ENCODE data around the gene RAD51B. TPM values are rescaled to one million over a fixed set of nuclear protein-coding genes. Genes with fewer than 3 reads are reported as not detected.

RAD51B gene
- total and polyA plus RNA-seq, 2 experiments from 2014 or later: 10.1 to 18.0 TPM

DNA sequence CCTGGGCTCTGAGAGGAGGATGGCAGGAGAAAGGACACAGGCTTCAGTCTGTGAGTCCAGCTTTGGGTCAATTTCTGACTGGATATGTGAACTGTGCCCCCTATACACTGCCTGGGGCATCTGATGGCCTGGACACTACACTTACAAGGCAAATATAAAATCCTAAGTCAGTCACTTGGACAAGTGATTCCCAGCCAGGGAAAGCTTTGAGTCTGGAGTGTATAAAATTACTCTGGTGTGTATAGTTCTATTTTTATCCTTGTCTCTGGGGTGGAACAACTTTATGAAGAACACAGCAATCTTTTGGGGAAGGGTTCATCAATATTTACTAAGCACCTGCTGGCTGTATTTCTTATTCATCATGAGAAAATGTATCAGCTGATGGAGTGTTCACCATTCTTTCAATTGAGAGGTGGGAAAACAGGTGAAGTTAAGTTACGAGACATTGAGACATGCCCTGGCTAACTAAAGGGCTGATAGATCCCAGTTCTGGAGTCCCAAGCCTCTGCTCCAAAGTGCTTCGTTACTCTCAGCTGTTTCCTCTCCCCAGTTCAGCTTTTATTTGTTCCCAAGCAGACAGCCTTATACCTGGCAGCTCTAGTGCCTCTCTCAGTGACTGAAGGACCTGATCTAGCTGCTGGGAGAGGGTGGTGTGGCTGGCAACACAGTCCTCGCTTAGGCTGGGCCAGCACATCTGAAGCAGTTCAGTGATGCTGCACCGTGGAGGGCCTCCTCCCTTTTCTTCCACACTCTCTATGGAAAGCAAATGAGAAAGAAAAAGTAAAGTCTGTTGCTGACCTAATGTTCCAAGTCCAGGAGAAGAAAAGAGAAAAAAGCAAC is 34.1 kb upstream of the RAD51B start:
- TF ChIP-seq EZH2phosphoT487 (IDR thresholded peaks at IDR 0.05; ENCODE audit: low read depth, severe bottlenecking, unreplicated experiment): no peak
- TF ChIP-seq EZH2 (IDR thresholded peaks at IDR 0.05; ENCODE audit: borderline replicate concordance): no peak
- TF ChIP-seq, protein P1, sequence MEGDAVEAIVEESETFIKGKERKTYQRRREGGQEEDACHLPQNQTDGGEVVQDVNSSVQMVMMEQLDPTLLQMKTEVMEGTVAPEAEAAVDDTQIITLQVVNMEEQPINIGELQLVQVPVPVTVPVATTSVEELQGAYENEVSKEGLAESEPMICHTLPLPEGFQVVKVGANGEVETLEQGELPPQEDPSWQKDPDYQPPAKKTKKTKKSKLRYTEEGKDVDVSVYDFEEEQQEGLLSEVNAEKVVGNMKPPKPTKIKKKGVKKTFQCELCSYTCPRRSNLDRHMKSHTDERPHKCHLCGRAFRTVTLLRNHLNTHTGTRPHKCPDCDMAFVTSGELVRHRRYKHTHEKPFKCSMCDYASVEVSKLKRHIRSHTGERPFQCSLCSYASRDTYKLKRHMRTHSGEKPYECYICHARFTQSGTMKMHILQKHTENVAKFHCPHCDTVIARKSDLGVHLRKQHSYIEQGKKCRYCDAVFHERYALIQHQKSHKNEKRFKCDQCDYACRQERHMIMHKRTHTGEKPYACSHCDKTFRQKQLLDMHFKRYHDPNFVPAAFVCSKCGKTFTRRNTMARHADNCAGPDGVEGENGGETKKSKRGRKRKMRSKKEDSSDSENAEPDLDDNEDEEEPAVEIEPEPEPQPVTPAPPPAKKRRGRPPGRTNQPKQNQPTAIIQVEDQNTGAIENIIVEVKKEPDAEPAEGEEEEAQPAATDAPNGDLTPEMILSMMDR (IDR thresholded peaks at IDR 0.05; ENCODE audit: poor library complexity): no peak
- Histone ChIP-seq H4K20me1 (ENCODE audit: insufficient read depth, poor library complexity, severe bottlenecking) (no peaks in the 10 kb centered on the region), H2AFZ (no peak overlapping the region), H3K4me1 (ENCODE audit: insufficient read depth) (no peaks in the 10 kb centered on the region), H3K9me2 (replicated peaks; ENCODE audit: insufficient read depth) (no peaks in the 10 kb centered on the region), H3K4me3 (no peak overlapping the region), H3K9me3 (ENCODE audit: low read depth) (no peaks in the 10 kb centered on the region), H3K36me3 (replicated peaks; ENCODE audit: insufficient read depth, low read depth) (no peaks in the 10 kb centered on the region), H3K27ac (no peak overlapping the region), H3K79me2 (no peaks in the 10 kb centered on the region), H3K27me3 (no peaks in the 10 kb centered on the region), H3K4me2 (no peak overlapping the region)
- no peak for DNase-seq (ENCODE audit: low spot score)
- WGBS (ENCODE audit: low lambda C conversion rate, missing lambda C conversion rate): 94% methylated on average over 4 of the region's 4 CpGs

DNA sequence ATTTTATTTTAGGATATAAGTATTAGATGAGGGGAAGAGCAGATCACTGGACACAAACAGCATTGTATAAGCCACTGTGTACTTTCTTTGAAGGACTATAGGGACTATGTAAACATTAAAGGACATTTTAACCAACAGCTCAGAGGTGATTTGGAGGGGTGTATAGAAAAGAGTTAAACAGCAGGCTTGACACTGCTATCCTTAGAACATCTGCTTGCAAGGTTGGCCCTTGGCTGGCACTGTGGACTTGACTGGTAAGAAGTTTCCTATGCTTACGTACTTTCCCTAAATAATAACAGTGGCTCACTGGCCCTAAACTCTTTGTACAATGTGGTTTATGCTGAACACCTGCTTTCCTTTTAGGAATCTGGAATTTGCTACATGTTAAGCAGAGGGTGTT is 31.9 kb upstream of the RAD51B start:
- DNase-seq (ENCODE audit: low spot score): no peak
- Histone ChIP-seq H3K79me2 (no peaks in the 10 kb centered on the region), H3K27ac (no peak overlapping the region), H3K9me3 (ENCODE audit: low read depth) (no peaks in the 10 kb centered on the region), H3K36me3 (replicated peaks; ENCODE audit: insufficient read depth, low read depth) (no peaks in the 10 kb centered on the region), H2AFZ (no peak overlapping the region), H3K4me3 (no peak overlapping the region), H4K20me1 (ENCODE audit: insufficient read depth, poor library complexity, severe bottlenecking) (no peaks in the 10 kb centered on the region), H3K4me1 (ENCODE audit: insufficient read depth) (no peaks in the 10 kb centered on the region), H3K9me2 (replicated peaks; ENCODE audit: insufficient read depth) (no peaks in the 10 kb centered on the region), H3K27me3 (no peaks in the 10 kb centered on the region), H3K4me2 (no peak overlapping the region)
- TF ChIP-seq EZH2 (IDR thresholded peaks at IDR 0.05; ENCODE audit: borderline replicate concordance): no peak
- TF ChIP-seq, protein P1 (IDR thresholded peaks at IDR 0.05; ENCODE audit: poor library complexity): no peak
- TF ChIP-seq EZH2phosphoT487 (IDR thresholded peaks at IDR 0.05; ENCODE audit: low read depth, severe bottlenecking, unreplicated experiment): no peak
- WGBS (ENCODE audit: low lambda C conversion rate, missing lambda C conversion rate): 100% methylated on average over 1 of the region's 1 CpG

DNA sequence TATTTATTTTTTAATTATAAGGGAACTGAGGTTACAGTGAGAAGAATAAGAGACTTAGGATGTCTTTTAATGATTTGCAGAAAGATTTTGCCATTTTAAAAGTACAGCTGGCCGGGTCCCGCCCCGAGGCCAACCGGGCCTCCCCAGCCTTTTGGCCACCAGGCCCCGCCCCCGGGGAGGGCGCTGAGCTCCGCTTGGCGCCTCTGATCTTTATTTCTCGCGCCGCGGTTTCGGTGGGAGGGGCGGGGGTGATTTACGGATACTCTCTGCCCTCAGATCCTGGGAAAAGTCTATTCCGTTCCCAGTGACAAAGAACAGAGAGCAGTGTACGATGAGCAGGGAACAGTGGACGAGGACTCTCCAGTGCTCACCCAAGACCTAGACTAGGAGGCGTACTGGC is 20.8 kb upstream of the RAD51B start:
- Histone ChIP-seq H3K9me2 (replicated peaks; ENCODE audit: insufficient read depth) (no peaks in the 10 kb centered on the region), H3K4me3 (no peak overlapping the region), H2AFZ (no peak overlapping the region), H3K4me1 (ENCODE audit: insufficient read depth) (no peaks in the 10 kb centered on the region), H3K27me3 (no peaks in the 10 kb centered on the region), H3K79me2 (no peaks in the 10 kb centered on the region), H3K27ac (no peak overlapping the region), H3K4me2 (no peak overlapping the region), H3K36me3 (replicated peaks; ENCODE audit: insufficient read depth, low read depth) (no peaks in the 10 kb centered on the region), H3K9me3 (ENCODE audit: low read depth) (no peaks in the 10 kb centered on the region), H4K20me1 (ENCODE audit: insufficient read depth, poor library complexity, severe bottlenecking) (no peaks in the 10 kb centered on the region)
- DNase-seq (ENCODE audit: low spot score): no peak
- TF ChIP-seq EZH2 (IDR thresholded peaks at IDR 0.05; ENCODE audit: borderline replicate concordance): no peak
- TF ChIP-seq, protein P1 (IDR thresholded peaks at IDR 0.05; ENCODE audit: poor library complexity): no peak
- no peak for TF ChIP-seq EZH2phosphoT487 (IDR thresholded peaks at IDR 0.05; ENCODE audit: low read depth, severe bottlenecking, unreplicated experiment)
- WGBS (ENCODE audit: low lambda C conversion rate, missing lambda C conversion rate): 83% methylated on average over 20 of the region's 20 CpGs

Measured in hepatocyte (in vitro differentiated cells).